Stomach (tissue), 9 donors: Measurements from ENCODE around the gene HSPG2. TPM values are rescaled to one million over a fixed set of nuclear protein-coding genes. Genes with fewer than 3 reads are reported as not detected.

Source experiments
- DNase-seq, 2 donors: peaks; one replicate each; pipeline versions ENCODE4 v3.0.0 to v3.0.0-alpha.2; 2013 to 2019
- H3K27ac ChIP-seq, 5 donors: fragments of 200-600 bp in 4 of 5; sonication (generic) in 4 of 5; one replicate each; pipeline ENCODE4 v1.5.1; 2013 to 2019; ENCODE audit warnings: mild to moderate bottlenecking in 1 of 5, moderate library complexity in 1 of 5
- H3K27me3 ChIP-seq, 3 donors: fragments of 200-600 bp; sonication (generic); one replicate each; pipeline ENCODE4 v1.5.1; 2017 to 2019; ENCODE audit warnings: mixed run types in 1 of 3
- H3K36me3 ChIP-seq, 4 donors: fragments of 200-600 bp; sonication (generic); 1 replicate in 3 of 4; 2 replicates in 1 of 4; pipeline ENCODE4 v1.5.1; 2016 to 2019
- H3K4me1 ChIP-seq, 4 donors: fragments of 200-600 bp; sonication (generic); one replicate each; pipeline ENCODE4 v1.5.1; 2016 to 2019
- H3K4me3 ChIP-seq, 4 donors: fragments of 200-600 bp; sonication (generic) in 3 of 4; one replicate each; pipeline ENCODE4 v1.5.1; 2016 to 2019; ENCODE audit warnings: mild to moderate bottlenecking in 1 of 4
- H3K9me3 ChIP-seq, 4 donors: fragments of 200-600 bp; sonication (generic); one replicate each; pipeline ENCODE4 v1.5.1; 2016 to 2019
- CTCF ChIP-seq, 7 experiments: fragments of 450-650 bp in 4 of 7; fragments of 200-600 bp in 3 of 7; sonication (generic) in 3 of 7; IDR thresholded peaks; one replicate each; pipeline ENCODE4 v1.5.1; 2016 to 2019; ENCODE audit warnings: antibody characterized with exemption in 7 of 7, control low read depth in 2 of 7, mild to moderate bottlenecking in 1 of 7
- EP300 ChIP-seq: sonication (generic); formaldehyde crosslinking; IDR thresholded peaks from one replicate; pipeline ENCODE4 v1.6.1; 2017; ENCODE audit warnings: antibody characterized with exemption
- POLR2A ChIP-seq, 4 donors: fragments of 450-650 bp; IDR thresholded peaks; one replicate each; pipeline ENCODE4 v1.6.1; 2016; ENCODE audit warnings: antibody characterized with exemption in 4 of 4, control low read depth in 2 of 4, mild to moderate bottlenecking in 1 of 4, moderate library complexity in 1 of 4
- POLR2AphosphoS5 ChIP-seq, 3 donors: sonication (generic); formaldehyde crosslinking; IDR thresholded peaks; one replicate each; pipeline ENCODE4 v1.6.1; 2016; ENCODE audit warnings: antibody characterized with exemption in 3 of 3
- WGBS, 5 donors: extraction: QIAGEN DNeasy Blood & Tissue Kit in 3 of 5; methylation state at CpG; one replicate each; pipeline versions ENCODE4 v1.1.5 to v1.1.7; 2013 to 2018; 5-methylcytosine and 5-hydroxymethylcytosine counted together
- intact Hi-C: fragments of 100-400 bp; cut with DNase I; formaldehyde crosslinking; loops from one replicate; pipeline ENCODE4 v1.15.1; 2023; ENCODE audit warnings: low total_unique reads
- polyA plus RNA-seq, 3 donors: library from polyadenylated mRNA; stranded (reverse); fragments of 200-250 nt; gene quantifications; one replicate each; pipeline ENCODE4 v1.2.3, GENCODE V29; 2013
- total RNA-seq, 5 donors: library from RNA; depleted of rRNA; stranded (reverse); fragments of >200 nt; gene quantifications; one replicate each; pipeline versions ENCODE4 v1.1.0 to v1.2.3, GENCODE V29; 2014 to 2016
- donor health status: healthy with polysubstance abuse.
- donor health status: Bipolar disorder and iron deficiency.
- donor health status: healthy.

HSPG2 gene
- total and polyA plus RNA-seq, 8 donors: 21.7 to 504 (median 133) TPM

GRCh38 chr1:21869620-21870121 is 67.4 kb downstream of the HSPG2 start:
- peaks cover 73 to 89% (median 79%) of the 10 kb centered on the region in 4 donors for H3K36me3 ChIP-seq
- H3K27ac ChIP-seq: peak overlapping the region; percentile 50 to 79 (median 66)
- WGBS, 5 donors: 44 to 70% (median 51%) methylated on average over 6 to 13 of the region's 13 CpGs
- H3K4me3 ChIP-seq: no peak overlapping the region
- no peaks in the 10 kb centered on the region for H3K9me3 ChIP-seq
- peak; percentile 81 to 94 for DNase-seq
- TF ChIP-seq POLR2AphosphoS5 (IDR thresholded peaks at IDR 0.05) (peak; percentile 31 to 82 (median 34)), EP300 (no peak), CTCF (IDR thresholded peaks at IDR 0.05) (no peak), POLR2A (IDR thresholded peaks at IDR 0.05) (no peak)
- intact Hi-C loops: no loop called here
- H3K4me1 ChIP-seq: peaks cover 12 to 59% (median 33%) of the 10 kb centered on the region in 4 donors
- no peaks in the 10 kb centered on the region for H3K27me3 ChIP-seq

GRCh38 chr1:21868941-21869454 is 68.1 kb downstream of the HSPG2 start:
- Histone ChIP-seq H3K27me3 (no peaks in the 10 kb centered on the region), H3K27ac (peak overlapping the region in 4 of 5 donors; percentile 50 to 79 (median 70))
- intact Hi-C loops: no loop called here

GRCh38 chr1:21868482-21868881 is 68.6 kb downstream of the HSPG2 start:
- intact Hi-C loops: no loop called here
- no peaks in the 10 kb centered on the region for H3K27me3 ChIP-seq
- peaks cover 12 to 59% (median 33%) of the 10 kb centered on the region in 4 donors for H3K4me1 ChIP-seq
- TF ChIP-seq CTCF (IDR thresholded peaks at IDR 0.05) (no peak), POLR2A (IDR thresholded peaks at IDR 0.05) (no peak), POLR2AphosphoS5 (IDR thresholded peaks at IDR 0.05) (no peak), EP300 (no peak)
- H3K9me3 ChIP-seq: no peaks in the 10 kb centered on the region
- peak overlapping the region in 3 of 5 donors; percentile 29 to 79 (median 75) for H3K27ac ChIP-seq
- H3K36me3 ChIP-seq: peaks cover 73 to 89% (median 79%) of the 10 kb centered on the region in 4 donors
- no peak overlapping the region for H3K4me3 ChIP-seq
- DNase-seq: no peak
- 78 to 90% (median 87%) methylated on average over 7 of the region's 7 CpGs for WGBS, 5 donors

More at GRCh38 chr1:21868941-21869454, 68.1 kb downstream of the HSPG2 start:
- no peak for TF ChIP-seq EP300
- no peak for TF ChIP-seq CTCF (IDR thresholded peaks at IDR 0.05)
- no peak for TF ChIP-seq POLR2AphosphoS5 (IDR thresholded peaks at IDR 0.05)
- TF ChIP-seq POLR2A (IDR thresholded peaks at IDR 0.05): no peak
- H3K4me1 ChIP-seq: peaks cover 12 to 59% (median 33%) of the 10 kb centered on the region in 4 donors
- WGBS, 5 donors: 70 to 83% (median 80%) methylated on average over 12 of the region's 12 CpGs
- H3K4me3 ChIP-seq: no peak overlapping the region
- H3K36me3 ChIP-seq: peaks cover 73 to 89% (median 79%) of the 10 kb centered on the region in 4 donors
- DNase-seq: no peak
- H3K9me3 ChIP-seq: no peaks in the 10 kb centered on the region

GRCh38 chr1:21867451-21867996 is 69.6 kb downstream of the HSPG2 start:
- H3K27me3 ChIP-seq: no peaks in the 10 kb centered on the region
- intact Hi-C loops: no loop called here
- TF ChIP-seq EP300 (no peak), CTCF (IDR thresholded peaks at IDR 0.05) (no peak), POLR2A (IDR thresholded peaks at IDR 0.05) (no peak), POLR2AphosphoS5 (IDR thresholded peaks at IDR 0.05) (no peak)
- peak overlapping the region in 4 of 5 donors; percentile 25 to 79 (median 56) for H3K27ac ChIP-seq
- H3K4me1 ChIP-seq: peaks cover 12 to 53% (median 29%) of the 10 kb centered on the region in 4 donors
- 48 to 69% (median 54%) methylated on average over 5 of the region's 5 CpGs for WGBS, 5 donors
- H3K9me3 ChIP-seq: no peaks in the 10 kb centered on the region
- DNase-seq: peak in 1 of 2 donors; percentile 34
- H3K4me3 ChIP-seq: no peak overlapping the region
- peaks cover 67 to 85% (median 75%) of the 10 kb centered on the region in 4 donors for H3K36me3 ChIP-seq
